ENCODE data around the gene FGA.

The FGA gene

GRCh38 chr4:154551872-154552686 is 38.5 kb downstream of the FGA start:
- no peak overlapping the region for H3K27ac ChIP-seq
- TF ChIP-seq CTCF (IDR thresholded peaks at IDR 0.05): peak; percentile 87
- no peak for TF ChIP-seq ZFX (IDR thresholded peaks at IDR 0.05; ENCODE audit: borderline replicate concordance)

- H3K27ac ChIP-seq: peak within 1 kb of the TSS; percentile 64
- TF ChIP-seq CTCF (IDR thresholded peaks at IDR 0.05) (no peak), ZFX (IDR thresholded peaks at IDR 0.05; ENCODE audit: borderline replicate concordance) (no peak)
These were observed 40.4 kb downstream of the FGA start, which contains the start of gene PLRG1 for GRCh38 chr4:154549894-154550790. PLRG1 (minus strand) TSS chr4:154550400; CDS start chr4:154550308, 92 bp downstream.

GRCh38 chr4:154545689-154546088 is 44.9 kb downstream of the FGA start:
- H3K27ac ChIP-seq: no peak overlapping the region
- no peak for TF ChIP-seq ZFX (IDR thresholded peaks at IDR 0.05; ENCODE audit: borderline replicate concordance)
- TF ChIP-seq CTCF (IDR thresholded peaks at IDR 0.05): peak; percentile 10; the same call in 1 of the 2 replicates

DNA sequence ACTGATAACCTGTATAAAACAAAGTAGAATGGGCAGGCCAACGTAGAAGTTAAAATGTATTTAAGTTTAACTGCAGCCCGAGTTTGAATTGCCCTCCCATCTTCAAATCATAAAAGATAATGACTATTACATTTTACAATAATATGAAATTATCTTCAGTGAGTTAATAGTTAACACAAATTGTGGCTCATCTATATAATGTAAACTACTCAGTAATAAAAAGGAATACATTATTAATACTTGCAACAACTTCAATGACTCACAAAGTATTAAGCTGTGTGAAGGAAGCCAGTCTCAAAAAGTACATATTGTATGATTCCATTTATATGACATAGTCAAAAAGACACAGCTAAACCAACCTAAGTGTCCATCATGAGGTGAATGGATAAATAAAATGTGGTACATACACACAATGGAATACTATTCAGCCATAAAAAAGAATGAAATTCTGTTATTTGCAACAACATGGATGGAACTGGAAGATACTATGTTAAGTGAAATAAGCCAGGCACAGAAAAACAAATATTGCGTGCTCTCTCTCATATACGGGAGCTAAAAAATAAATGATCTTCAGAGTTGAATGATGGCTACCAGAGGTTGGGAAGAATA is 48.2 kb downstream of the FGA start:
- H3K27ac ChIP-seq: no peak overlapping the region
- TF ChIP-seq CTCF (IDR thresholded peaks at IDR 0.05) (no peak), ZFX (IDR thresholded peaks at IDR 0.05; ENCODE audit: borderline replicate concordance) (no peak)

Data from 22Rv1 (cell line).